Prostate gland (tissue), 2 donors: ENCODE data around the gene PATZ1. TPM values are rescaled to one million over a fixed set of nuclear protein-coding genes. Genes with fewer than 3 reads are reported as not detected.

ENCODE experiments used
- DNase-seq: peaks from one replicate; pipeline ENCODE4 v3.0.0-alpha.2; 2019; ENCODE audit warnings: low spot score
- H3K27ac ChIP-seq, 2 donors: fragments of 200-600 bp; sonication (generic); 2 replicates each; pipeline ENCODE4 v1.5.1; 2017 to 2019
- H3K27me3 ChIP-seq: fragments of 200-600 bp; sonication (generic); replicated peaks from 2 replicates; pipeline ENCODE4 v1.5.1; 2019; ENCODE audit not compliant: insufficient read depth
- H3K36me3 ChIP-seq, 2 donors: fragments of 200-600 bp; sonication (generic); 1 replicate in 1 of 2; 2 replicates in 1 of 2; pipeline versions ENCODE4 v1.5.1 to v1.8.1; 2017 to 2019
- H3K4me1 ChIP-seq: fragments of 200-600 bp; sonication (generic); replicated peaks from 2 replicates; pipeline ENCODE4 v1.5.1; 2019
- H3K4me3 ChIP-seq, 2 donors: fragments of 200-600 bp; sonication (generic); 2 replicates each; pipeline ENCODE4 v1.5.1; 2017 to 2019
- H3K9me3 ChIP-seq: fragments of 200-600 bp; sonication (generic); 2 replicates; pipeline ENCODE4 v1.5.1; 2017
- CTCF ChIP-seq, 4 experiments: fragments of 200-600 bp in 2 of 4; fragments of 450-650 bp in 2 of 4; sonication (generic) in 2 of 4; IDR thresholded peaks; 1 replicate in 3 of 4; 2 replicates in 1 of 4; pipeline ENCODE4 v1.5.1; 2016 to 2019; ENCODE audit warnings: antibody characterized with exemption in 4 of 4, mild to moderate bottlenecking in 2 of 4, moderate library complexity in 2 of 4
- POLR2A ChIP-seq: fragments of 450-650 bp; IDR thresholded peaks from one replicate; pipeline ENCODE4 v1.6.1; 2016; ENCODE audit warnings: antibody characterized with exemption, mild to moderate bottlenecking
- POLR2AphosphoS5 ChIP-seq: sonication (generic); formaldehyde crosslinking; IDR thresholded peaks from one replicate; pipeline ENCODE4 v1.6.1; 2017; ENCODE audit warnings: antibody characterized with exemption
- WGBS: methylation state at CpG from one replicate; pipeline ENCODE4 v1.1.5; 2018; 5-methylcytosine and 5-hydroxymethylcytosine counted together
- intact Hi-C: fragments of 100-400 bp; cut with DNase I; formaldehyde crosslinking; loops from one replicate; pipeline ENCODE4 v1.14.2; 2022
- total RNA-seq, 2 donors: library from RNA; depleted of rRNA; stranded (reverse); fragments of >200 nt; gene quantifications; one replicate each; pipeline ENCODE4 v1.1.0, GENCODE V29; 2016

PATZ1 gene
- total RNA-seq, 2 donors from 2014 or later, result 38.5 to 58.4 TPM

- DNase-seq, result no peak
- intact Hi-C loops, result no loop called here
Measured at GRCh38 chr22:31300896-31301295, 45.2 kb downstream of the PATZ1 start.

GRCh38 chr22:31295831-31296657 is 50.1 kb downstream of the PATZ1 start:
- H3K27ac ChIP-seq, result peak overlapping the region; percentile 16 to 52
- H3K4me3 ChIP-seq, result no peak overlapping the region
- no peaks in the 10 kb centered on the region for H3K4me1 ChIP-seq
- no peak for DNase-seq
- WGBS, result 29% methylated on average over 5 of the region's 5 CpGs
- no peaks in the 10 kb centered on the region for H3K36me3 ChIP-seq
- no peaks in the 10 kb centered on the region for H3K9me3 ChIP-seq
- H3K27me3 ChIP-seq, result no peaks in the 10 kb centered on the region
- intact Hi-C loops, result no loop called here
- TF ChIP-seq POLR2AphosphoS5, result no peak
- TF ChIP-seq POLR2A, result no peak
- no peak for TF ChIP-seq CTCF (IDR thresholded peaks at IDR 0.05)

More at GRCh38 chr22:31300896-31301295, 45.2 kb downstream of the PATZ1 start:
- no peak overlapping the region for H3K4me3 ChIP-seq
- H3K27ac ChIP-seq, result no peak overlapping the region
- H3K4me1 ChIP-seq, result no peaks in the 10 kb centered on the region
- H3K9me3 ChIP-seq, result no peaks in the 10 kb centered on the region
- WGBS, result 73% methylated on average over 3 of the region's 3 CpGs
- no peaks in the 10 kb centered on the region for H3K27me3 ChIP-seq
- TF ChIP-seq POLR2A (no peak), CTCF (IDR thresholded peaks at IDR 0.05) (no peak), POLR2AphosphoS5 (no peak)
- H3K36me3 ChIP-seq, result no peaks in the 10 kb centered on the region

GRCh38 chr22:31295360-31295759 is 50.8 kb downstream of the PATZ1 start:
- H3K9me3 ChIP-seq, result no peaks in the 10 kb centered on the region
- TF ChIP-seq POLR2AphosphoS5 (no peak), POLR2A (no peak), CTCF (IDR thresholded peaks at IDR 0.05) (no peak)
- H3K4me3 ChIP-seq, result no peak overlapping the region
- peak overlapping the region; percentile 16 to 52 for H3K27ac ChIP-seq
- H3K4me1 ChIP-seq, result no peaks in the 10 kb centered on the region
- DNase-seq, result no peak
- WGBS, result 59% methylated on average over 3 of the region's 3 CpGs
- intact Hi-C loops, result no loop called here
- H3K27me3 ChIP-seq, result no peaks in the 10 kb centered on the region
- no peaks in the 10 kb centered on the region for H3K36me3 ChIP-seq

- no peaks in the 10 kb centered on the region for H3K36me3 ChIP-seq
- no peaks in the 10 kb centered on the region for H3K27me3 ChIP-seq
- intact Hi-C loops, result no loop called here
- DNase-seq, result peak; percentile 91
- WGBS, result 28% methylated on average over 19 of the region's 19 CpGs
- H3K4me3 ChIP-seq, result peak within 1 kb of the TSS; percentile 41 to 48
- peak in 3 of 4 experiments; percentile 32 to 79 (median 68) for TF ChIP-seq CTCF (IDR thresholded peaks at IDR 0.05)
- peak; percentile 94 for TF ChIP-seq POLR2A
- TF ChIP-seq POLR2AphosphoS5, result peak; percentile 98
- H3K27ac ChIP-seq, result peak within 1 kb of the TSS; percentile 85 to 91
- H3K4me1 ChIP-seq, result no peaks in the 10 kb centered on the region
- no peaks in the 10 kb centered on the region for H3K9me3 ChIP-seq
Measured at GRCh38 chr22:31292236-31292989, 53.7 kb downstream of the PATZ1 start, which contains the start of gene PIK3IP1. PIK3IP1 (minus strand) TSS chr22:31292488; CDS start chr22:31292344, 144 bp downstream.
